GM12872 (cell line): ENCODE measurements around the gene CTU2.

ENCODE experiments used
- TF ChIP-seq, protein P1 (sequence below): IDR thresholded peaks from 3 replicates; pipeline ENCODE4 v1.5.1; 2011; ENCODE audit warnings: low read depth, mild to moderate bottlenecking, low read length, moderate library complexity; ENCODE audit not compliant: insufficient read depth

The CTU2 gene

DNA sequence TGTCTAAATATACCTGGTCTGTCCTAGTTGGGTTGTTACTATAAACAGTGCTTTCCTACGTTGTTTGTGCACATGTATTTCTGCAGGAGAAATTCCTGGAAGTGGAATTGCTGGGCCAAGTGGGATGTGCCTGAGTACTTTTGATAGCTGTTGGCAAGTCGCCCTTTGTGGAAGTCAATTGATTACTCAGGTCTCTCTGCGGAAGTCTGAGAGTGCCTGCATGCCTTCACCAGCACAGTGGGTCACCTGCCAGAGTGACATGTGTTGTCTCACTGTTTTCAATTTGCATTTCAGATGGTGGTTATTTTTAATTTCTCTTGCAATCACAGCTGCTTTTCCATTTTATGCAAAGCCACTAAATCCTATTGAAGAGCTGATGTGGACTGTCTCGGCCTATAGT lies 41.2 kb upstream of the CTU2 start:
- TF ChIP-seq, protein P1, sequence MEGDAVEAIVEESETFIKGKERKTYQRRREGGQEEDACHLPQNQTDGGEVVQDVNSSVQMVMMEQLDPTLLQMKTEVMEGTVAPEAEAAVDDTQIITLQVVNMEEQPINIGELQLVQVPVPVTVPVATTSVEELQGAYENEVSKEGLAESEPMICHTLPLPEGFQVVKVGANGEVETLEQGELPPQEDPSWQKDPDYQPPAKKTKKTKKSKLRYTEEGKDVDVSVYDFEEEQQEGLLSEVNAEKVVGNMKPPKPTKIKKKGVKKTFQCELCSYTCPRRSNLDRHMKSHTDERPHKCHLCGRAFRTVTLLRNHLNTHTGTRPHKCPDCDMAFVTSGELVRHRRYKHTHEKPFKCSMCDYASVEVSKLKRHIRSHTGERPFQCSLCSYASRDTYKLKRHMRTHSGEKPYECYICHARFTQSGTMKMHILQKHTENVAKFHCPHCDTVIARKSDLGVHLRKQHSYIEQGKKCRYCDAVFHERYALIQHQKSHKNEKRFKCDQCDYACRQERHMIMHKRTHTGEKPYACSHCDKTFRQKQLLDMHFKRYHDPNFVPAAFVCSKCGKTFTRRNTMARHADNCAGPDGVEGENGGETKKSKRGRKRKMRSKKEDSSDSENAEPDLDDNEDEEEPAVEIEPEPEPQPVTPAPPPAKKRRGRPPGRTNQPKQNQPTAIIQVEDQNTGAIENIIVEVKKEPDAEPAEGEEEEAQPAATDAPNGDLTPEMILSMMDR = no peak

DNA sequence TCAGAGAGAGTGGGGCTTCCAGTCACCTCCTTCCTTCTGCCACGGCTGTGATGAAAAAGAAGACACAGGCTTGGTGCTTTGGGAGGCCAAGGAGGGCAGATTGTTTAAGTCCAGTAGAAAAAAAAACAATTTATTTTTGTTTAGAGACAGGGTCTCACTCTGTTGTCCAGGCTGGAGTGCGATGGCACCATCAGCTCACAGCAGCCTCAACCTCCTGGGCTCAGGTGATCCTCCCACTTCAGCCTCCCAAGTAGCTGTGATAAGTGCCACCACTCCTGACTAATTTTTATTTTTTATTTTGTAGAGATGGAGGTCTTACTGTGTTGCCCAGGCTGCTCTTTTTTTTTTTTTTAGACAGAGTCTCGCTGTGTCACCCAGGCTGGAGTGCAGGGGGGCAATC lies 40.7 kb upstream of the CTU2 start:
- TF ChIP-seq, protein P1 = no peak

DNA sequence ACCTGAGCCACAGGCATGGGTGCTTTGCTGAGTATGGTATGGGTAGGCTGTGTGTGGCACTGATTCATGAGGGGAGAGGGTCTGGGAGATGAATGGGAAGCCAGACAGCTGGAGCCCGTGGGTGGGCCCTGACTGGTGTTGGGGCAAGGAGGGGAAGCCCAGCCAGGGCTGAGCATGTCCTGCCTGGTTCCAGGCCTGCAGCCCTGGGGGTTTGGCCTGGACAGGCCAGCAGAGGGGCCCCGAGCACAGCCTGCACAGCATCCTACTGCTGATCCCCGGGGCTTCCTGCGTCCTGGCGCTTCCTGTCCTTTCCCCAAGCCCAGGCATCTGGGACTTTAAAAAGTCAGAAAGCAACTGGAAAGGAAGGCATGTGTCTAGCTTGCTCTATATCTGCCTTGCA lies 38.8 kb upstream of the CTU2 start:
- TF ChIP-seq, protein P1 = no peak

DNA sequence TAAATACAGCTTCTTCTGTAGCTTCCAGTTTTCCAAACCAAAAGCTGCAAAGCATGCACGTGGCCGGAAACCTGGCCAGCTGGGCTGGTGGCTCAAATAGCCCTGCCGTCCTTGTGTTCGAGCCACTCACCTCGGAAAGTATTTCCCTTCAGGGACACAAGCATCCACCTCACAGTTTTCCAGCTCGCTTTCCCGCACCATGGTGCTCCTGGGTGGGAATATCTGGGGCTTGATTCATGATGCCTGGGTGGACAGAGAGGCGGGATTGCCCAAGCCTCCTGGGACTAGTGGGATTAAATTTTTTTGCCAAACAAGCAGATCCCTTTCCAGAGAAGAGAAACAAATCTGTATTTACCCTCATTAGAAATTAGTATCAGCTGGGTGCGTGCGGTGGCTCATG lies 36.3 kb upstream of the CTU2 start:
- TF ChIP-seq, protein P1 = no peak

DNA sequence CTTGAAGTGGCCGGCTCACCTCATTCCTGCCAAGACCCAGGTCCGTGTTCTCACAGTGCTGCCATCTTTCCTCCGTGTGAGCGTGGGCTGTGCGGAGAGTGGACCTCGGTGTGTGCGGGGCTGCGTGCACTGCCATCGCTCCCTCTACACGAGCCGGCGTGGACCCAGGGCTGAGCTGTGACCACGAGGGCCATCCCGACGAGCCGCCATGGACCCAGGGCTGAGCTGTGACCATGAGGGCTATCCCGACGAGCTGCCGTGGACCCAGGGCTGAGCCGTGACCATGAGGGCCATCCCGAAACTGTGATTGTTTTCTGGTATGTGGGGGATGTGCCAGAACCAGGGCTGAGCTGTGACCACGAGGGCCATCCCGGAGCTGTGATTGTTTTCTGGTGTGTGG lies 34.5 kb upstream of the CTU2 start:
- TF ChIP-seq, protein P1 = no peak

DNA sequence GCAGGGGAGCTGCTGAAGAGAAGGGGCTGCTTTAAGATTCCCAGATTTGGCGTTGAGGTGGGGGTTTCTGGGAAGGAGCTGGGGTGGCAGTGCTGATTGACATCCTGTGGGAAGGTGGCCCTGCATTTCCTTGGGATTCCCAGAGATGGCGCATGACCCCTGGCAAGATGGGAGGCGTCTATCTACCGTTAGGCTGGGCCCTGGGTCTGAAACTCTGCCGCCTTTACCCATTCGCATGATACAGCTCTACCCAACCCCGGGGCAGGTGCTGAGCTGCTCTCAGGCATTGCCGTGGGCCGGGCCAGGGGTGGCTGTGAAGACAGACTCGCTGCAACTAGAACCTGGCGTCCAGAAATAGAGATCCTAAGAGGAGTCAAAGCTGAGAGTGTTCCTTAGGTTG lies 33.5 kb upstream of the CTU2 start:
- TF ChIP-seq, protein P1 = no peak

DNA sequence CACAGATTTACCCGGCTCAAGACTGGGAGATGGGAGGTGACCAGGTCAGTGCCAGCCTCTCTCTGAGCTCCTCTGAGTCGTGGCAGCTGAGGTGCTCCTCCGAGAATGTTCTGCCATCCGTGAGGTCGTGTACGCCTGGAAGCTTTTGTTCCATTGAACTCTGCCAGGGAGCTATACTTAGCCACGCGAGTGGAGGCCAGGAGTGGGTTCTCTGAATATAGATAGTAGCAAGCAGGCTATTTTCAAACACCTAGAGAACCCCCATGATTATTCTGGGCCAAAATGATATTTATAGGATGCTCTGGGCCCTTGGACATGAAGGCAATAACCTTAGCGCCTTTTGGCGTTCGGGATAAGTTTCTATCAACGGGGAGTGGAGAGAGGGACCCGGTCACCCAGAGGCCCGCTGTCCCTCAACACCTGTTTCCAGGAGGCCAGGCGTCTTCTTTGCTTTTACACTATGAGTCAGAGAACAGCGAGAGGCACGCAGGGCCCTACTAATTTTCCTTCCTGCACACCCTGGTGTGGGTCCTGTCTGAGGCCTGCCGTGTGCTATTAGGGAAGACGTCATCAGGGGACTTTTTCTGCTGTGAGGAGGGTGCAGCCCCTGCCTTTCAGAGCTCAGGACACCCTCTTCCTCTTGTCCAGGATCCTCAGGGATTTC lies 32.5 kb upstream of the CTU2 start:
- TF ChIP-seq, protein P1 = no peak
